GM12878 (cell line): ENCODE results near the gene RPL22. TPM values are rescaled to one million over a fixed set of nuclear protein-coding genes. Genes with fewer than 3 reads are reported as not detected.

ENCODE experiments used
- ATAC-seq: fragments of 200-7000 bp; cut with Tn5 transposase; 3 replicates; pipeline ENCODE4 v1.9.1; 2020; ENCODE audit warnings: mild to moderate bottlenecking, moderate library complexity
- BruUV-seq: library from RNA; stranded (reverse); fragments of 400-500 nt; replicated peaks from 2 replicates; lab custom pipeline; 2021; lab: Mats Ljungman, UMichigan
- CTCF ChIA-PET: fragments of 300-600 bp; sonication (Branson Sonifier 250); formaldehyde crosslinking; extraction: SDS; loops from one replicate; lab custom pipeline; 2021; ENCODE audit warnings: inconsistent platforms; lab: Yijun Ruan, JAX
- POLR2A ChIA-PET: fragments of 350-600 bp; formaldehyde crosslinking; extraction: SDS; loops from one replicate; lab custom pipeline; 2021; ENCODE audit warnings: inconsistent platforms; lab: Charles Lee
- RAD21 ChIA-PET: fragments of 300-600 bp; sonication (Branson Sonifier 250); formaldehyde crosslinking; loops from one replicate; lab custom pipeline; 2023; ENCODE audit warnings: antibody characterized with exemption; ENCODE audit not compliant: unreplicated experiment; lab: Charles Lee
- SMC1A ChIA-PET: fragments of 300-600 bp; sonication (Branson Sonifier 250); formaldehyde crosslinking; loops from one replicate; lab custom pipeline; 2023; ENCODE audit not compliant: unreplicated experiment, uncharacterized antibody; lab: Charles Lee
- DNase-seq: peaks from one replicate; pipeline ENCODE4 v3.0.0-alpha.2; 2011; ENCODE audit warnings: low read depth, low spot score
- FAIRE-seq: peaks from 3 replicates; lab custom pipeline; 2011; peaks lifted over from hg19 to GRCh38; lab: Jason Lieb, UNC
- H2AFZ ChIP-seq: 2 replicates; pipeline ENCODE4 v1.6.0; 2011; ENCODE audit warnings: low read depth, low read length, control low read depth; ENCODE audit not compliant: control insufficient read depth
- H3K27ac ChIP-seq: 2 replicates; pipeline ENCODE4 v1.5.1; 2011; ENCODE audit warnings: control low read depth; ENCODE audit not compliant: control insufficient read depth, insufficient read depth
- H3K27me3 ChIP-seq, 2 experiments: replicated peaks in 1 of 2; 2 replicates each; pipeline versions ENCODE4 v1.6.0 to v1.6.1; 2011; ENCODE audit warnings: low read length in 1 of 2; ENCODE audit not compliant: control insufficient read depth in 2 of 2, insufficient read depth in 2 of 2
- H3K36me3 ChIP-seq, 2 experiments: 2 replicates each; pipeline ENCODE4 v1.5.1; 2011; ENCODE audit warnings: low read length in 1 of 2; ENCODE audit not compliant: control insufficient read depth in 2 of 2, insufficient read depth in 2 of 2
- H3K4me1 ChIP-seq: 2 replicates; pipeline ENCODE4 v1.6.1; 2011; ENCODE audit warnings: mild to moderate bottlenecking, low read length, moderate library complexity, mixed read lengths; ENCODE audit not compliant: control insufficient read depth, insufficient read depth
- H3K4me2 ChIP-seq: 2 replicates; pipeline ENCODE4 v1.6.0; 2011; ENCODE audit warnings: control low read depth; ENCODE audit not compliant: control insufficient read depth, insufficient read depth
- H3K4me3 ChIP-seq: fragments of 200-600 bp; sonication (generic); 2 replicates; pipeline ENCODE4 v1.5.1; 2016
- H3K79me2 ChIP-seq: 2 replicates; pipeline ENCODE4 v1.6.0; 2011; ENCODE audit warnings: low read length; ENCODE audit not compliant: control insufficient read depth, insufficient read depth
- H3K9ac ChIP-seq: 2 replicates; pipeline ENCODE4 v1.8.0; 2011; ENCODE audit warnings: low read length, control low read depth, mixed read lengths; ENCODE audit not compliant: control insufficient read depth, insufficient read depth
- H3K9me3 ChIP-seq: replicated peaks from 3 replicates; pipeline ENCODE4 v1.5.1; 2011; ENCODE audit warnings: mild to moderate bottlenecking, low read length; ENCODE audit not compliant: control insufficient read depth, insufficient read depth
- H4K20me1 ChIP-seq: 2 replicates; pipeline ENCODE4 v1.6.0; 2011; ENCODE audit not compliant: control insufficient read depth, insufficient read depth
- BACH1 ChIP-seq: fragments of 450-650 bp; IDR thresholded peaks from 2 replicates; pipeline ENCODE4 v1.6.1; 2017; ENCODE audit warnings: mild to moderate bottlenecking, borderline replicate concordance
- BMI1 ChIP-seq: fragments of 450-650 bp; IDR thresholded peaks from 2 replicates; pipeline ENCODE4 v1.6.1; 2016; ENCODE audit warnings: mild to moderate bottlenecking, moderate library complexity, borderline replicate concordance
- CHD2 ChIP-seq: IDR thresholded peaks from 2 replicates; pipeline ENCODE4 v1.6.1; 2011; ENCODE audit warnings: low read depth, low read length, improper control_type of control experiment, borderline replicate concordance
- DPF2 ChIP-seq: fragments of 450-650 bp; IDR thresholded peaks from 2 replicates; pipeline ENCODE4 v1.6.1; 2017; ENCODE audit warnings: mild to moderate bottlenecking
- EP300 ChIP-seq, 2 experiments: fragments of 150-350 bp in 1 of 2; IDR thresholded peaks; 2 replicates each; pipeline ENCODE4 v1.6.1; 2011 to 2012; ENCODE audit warnings: low read depth in 2 of 2, low read length in 2 of 2, borderline replicate concordance in 1 of 2, improper control_type of control experiment in 1 of 2, inconsistent platforms in 1 of 2; ENCODE audit not compliant: control insufficient read depth in 1 of 2
- SPI1 ChIP-seq: IDR thresholded peaks from 2 replicates; pipeline ENCODE4 v1.6.1; 2011; ENCODE audit warnings: low read depth, mild to moderate bottlenecking, low read length, moderate library complexity, borderline replicate concordance; ENCODE audit not compliant: insufficient read depth
- SUPT20H ChIP-seq: IDR thresholded peaks from 2 replicates; pipeline ENCODE4 v1.6.1; 2011; ENCODE audit warnings: low read depth, mild to moderate bottlenecking, low read length, moderate library complexity, borderline replicate concordance; ENCODE audit not compliant: control insufficient read depth
- WGBS: methylation state at CpG from one replicate; pipeline ENCODE4 v1.1.6; 2016; ENCODE audit warnings: low lambda C conversion rate; ENCODE audit not compliant: insufficient replicate concordance, insufficient coverage; ENCODE audit errors: missing lambda C conversion rate; 5-methylcytosine and 5-hydroxymethylcytosine counted together
- in situ Hi-C: fragments of 300-500 bp; cut with MboI; formaldehyde crosslinking; loops from 9 replicates; pipeline ENCODE4 v1.14.3; 2018; ENCODE audit warnings: mixed read lengths
- intact Hi-C: fragments of 100-400 bp; cut with micrococcal nuclease; formaldehyde crosslinking; loops from one replicate; pipeline ENCODE4 v1.14.2; 2022; ENCODE audit not compliant: unreplicated experiment
- polyA plus RNA-seq, 11 experiments: library from polyadenylated mRNA; depleted of rRNA in 4 of 11; unstranded in 6 of 11; stranded (reverse) in 5 of 11; fragments of >200 nt; fragmentation: Nextera tagmentation in 4 of 11; fragmentation: Illumina TruSeq in 1 of 11; extraction: Ambion mirVana in 4 of 11; extraction: Trizol in 1 of 11; gene quantifications; 1 replicate in 1 of 11; 2 replicates in 10 of 11; pipeline versions ENCODE4 v1.2.1 to v1.2.3, GENCODE V29; 2011 to 2016; ENCODE audit warnings: inconsistent platforms in 2 of 11, missing spikeins in 2 of 11, low read depth in 1 of 11
- total RNA-seq, 4 experiments: library from RNA; depleted of rRNA in 3 of 4; stranded (reverse); fragments of >200 nt in 3 of 4; fragmentation: Illumina TruSeq in 1 of 4; extraction: Trizol in 1 of 4; gene quantifications; 2 replicates each; pipeline versions ENCODE4 v1.2.1 to v1.2.3, GENCODE V29; 2013 to 2021
- TF ChIP-seq, protein P1 (sequence below): fragments of 450-650 bp; IDR thresholded peaks from 2 replicates; pipeline ENCODE4 v1.6.1; 2017; ENCODE audit warnings: borderline replicate concordance
- TF ChIP-seq, protein P2 (sequence below): fragments of 450-650 bp; IDR thresholded peaks from 2 replicates; pipeline ENCODE4 v1.6.1; 2017; ENCODE audit warnings: low read depth, mild to moderate bottlenecking, moderate library complexity
- TF ChIP-seq, protein P3 (sequence below): fragments of 450-650 bp; IDR thresholded peaks from 2 replicates; pipeline ENCODE4 v1.6.1; 2017; ENCODE audit warnings: mild to moderate bottlenecking, moderate library complexity
- TF ChIP-seq, protein P4 (sequence below): fragments of 450-650 bp; IDR thresholded peaks from 2 replicates; pipeline ENCODE4 v1.6.1; 2016; ENCODE audit warnings: mild to moderate bottlenecking

RPL22 gene
- total and polyA plus RNA-seq, 10 of the 15 experiments (the other 5 are each of a cell fraction or from before 2014, with no cell fraction given), result 191 to 560 (median 430) TPM

DNA sequence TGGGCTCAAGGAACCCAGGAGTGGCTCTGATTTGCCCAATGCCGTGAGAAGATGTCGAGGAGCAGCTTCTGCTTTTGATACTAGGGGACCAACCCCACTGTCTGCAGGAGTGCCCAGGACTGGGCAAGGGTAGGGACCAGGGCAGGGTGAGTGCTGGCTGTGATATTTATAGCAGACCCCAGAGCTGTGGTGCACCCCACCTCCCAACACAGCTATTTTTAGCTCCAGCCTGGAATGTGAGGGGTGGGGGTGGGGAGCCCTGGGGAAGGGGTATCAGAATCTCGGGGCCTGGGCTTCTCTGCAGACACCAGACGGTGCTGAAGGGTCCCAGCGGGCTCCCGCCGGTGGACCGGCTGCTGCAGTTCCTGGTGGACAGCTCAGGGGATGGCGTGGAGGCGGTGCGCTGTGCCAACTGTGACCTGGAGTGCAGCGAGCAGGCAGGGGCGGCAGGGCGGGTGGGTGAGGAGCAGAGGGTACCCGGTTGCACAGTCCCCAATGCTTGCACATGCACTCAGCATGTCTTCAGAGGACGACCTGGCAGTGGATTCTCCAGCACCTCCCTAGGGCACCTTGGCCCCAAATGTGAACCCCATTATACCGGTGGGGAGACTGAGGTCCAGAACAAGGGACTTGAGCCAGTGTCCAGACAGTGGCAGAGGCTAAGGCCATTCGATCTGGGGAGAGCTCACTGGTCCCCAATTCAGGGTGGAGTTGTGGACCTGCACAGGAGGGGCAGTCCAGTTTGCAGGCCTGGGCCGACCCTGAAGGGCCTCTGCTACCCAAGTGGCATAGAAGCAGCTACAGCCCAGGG is 7.9 kb upstream of the RPL22 start (continued):
- TF ChIP-seq, protein P1, sequence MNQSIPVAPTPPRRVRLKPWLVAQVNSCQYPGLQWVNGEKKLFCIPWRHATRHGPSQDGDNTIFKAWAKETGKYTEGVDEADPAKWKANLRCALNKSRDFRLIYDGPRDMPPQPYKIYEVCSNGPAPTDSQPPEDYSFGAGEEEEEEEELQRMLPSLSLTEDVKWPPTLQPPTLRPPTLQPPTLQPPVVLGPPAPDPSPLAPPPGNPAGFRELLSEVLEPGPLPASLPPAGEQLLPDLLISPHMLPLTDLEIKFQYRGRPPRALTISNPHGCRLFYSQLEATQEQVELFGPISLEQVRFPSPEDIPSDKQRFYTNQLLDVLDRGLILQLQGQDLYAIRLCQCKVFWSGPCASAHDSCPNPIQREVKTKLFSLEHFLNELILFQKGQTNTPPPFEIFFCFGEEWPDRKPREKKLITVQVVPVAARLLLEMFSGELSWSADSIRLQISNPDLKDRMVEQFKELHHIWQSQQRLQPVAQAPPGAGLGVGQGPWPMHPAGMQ, result no peak
- TF ChIP-seq SUPT20H, result no peak
- no peak for TF ChIP-seq SPI1
- no peak for TF ChIP-seq BACH1
- TF ChIP-seq EP300 (IDR thresholded peaks at IDR 0.05; ENCODE audit: borderline replicate concordance in 1 of 2, control insufficient read depth in 1 of 2, low read depth in 2 of 2, low read length in 2 of 2), result no peak

DNA sequence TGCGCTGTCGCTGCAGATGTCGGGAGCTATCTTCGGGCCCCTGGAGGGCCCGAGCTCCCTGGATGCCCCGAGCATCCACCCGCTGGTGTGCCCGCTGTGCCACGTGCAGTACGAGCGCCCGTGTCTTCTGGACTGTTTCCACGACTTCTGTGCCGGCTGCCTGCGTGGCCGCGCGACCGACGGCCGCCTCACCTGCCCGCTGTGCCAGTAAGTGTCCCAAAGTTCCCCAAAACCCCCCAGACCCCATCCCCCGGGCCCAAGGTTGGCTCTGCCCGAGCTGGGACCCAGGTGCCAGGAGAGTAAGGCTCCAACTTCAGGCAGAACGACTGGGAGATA is 7.1 kb upstream of the RPL22 start:
- FAIRE-seq (no peak), ATAC-seq (no peak), DNase-seq (no peak)
- Histone ChIP-seq H3K4me2 (peak overlapping the region; percentile 91), H3K27me3 (no peaks in the 10 kb centered on the region), H3K9ac (peak overlapping the region; percentile 88), H2AFZ (peak overlapping the region; percentile 94), H3K4me1 (peaks cover 18% of the 10 kb centered on the region), H3K79me2 (peaks cover 9% of the 10 kb centered on the region), H3K27ac (peak overlapping the region; percentile 88; the same call in 1 of the 2 replicates), H3K9me3 (no peaks in the 10 kb centered on the region), H4K20me1 (no peaks in the 10 kb centered on the region), H3K36me3 (peaks cover 0 to 3% of the 10 kb centered on the region in 2 experiments; a peak in 3 of 4 replicates), H3K4me3 (peak overlapping the region; percentile 75)
- RAD21 ChIA-PET, result interaction anchor here (0.6 to 1.5 kb wide), 4 partner anchors 27 to 55 kb away, joined by 3 to 10 read pairs (median 6); partner anchors contain the start of gene ICMT
- SMC1A ChIA-PET, result interaction anchor here (0.8 to 1.8 kb wide), 4 partner anchors 8 to 180 kb away, joined by 3 to 4 read pairs (median 3); no protein-coding TSS in a partner anchor
- intact Hi-C loops (no loop called here), in situ Hi-C loops (no loop called here)
- BruUV-seq, result no TSS peak
- CTCF ChIA-PET, result interaction anchor here (0.8 to 4.1 kb wide), 9 partner anchors 9 to 185 kb away, joined by 3 to 17 read pairs (median 4); no protein-coding TSS in a partner anchor
- POLR2A ChIA-PET, result interaction anchor here (0.5 to 2.4 kb wide), 8 partner anchors 9 to 257 kb away, joined by 3 to 10 read pairs (median 4); partner anchors contain the start of gene ICMT
- WGBS, result 8% methylated on average over 24 of the region's 25 CpGs
- no peak for TF ChIP-seq CHD2
- TF ChIP-seq, protein P2, sequence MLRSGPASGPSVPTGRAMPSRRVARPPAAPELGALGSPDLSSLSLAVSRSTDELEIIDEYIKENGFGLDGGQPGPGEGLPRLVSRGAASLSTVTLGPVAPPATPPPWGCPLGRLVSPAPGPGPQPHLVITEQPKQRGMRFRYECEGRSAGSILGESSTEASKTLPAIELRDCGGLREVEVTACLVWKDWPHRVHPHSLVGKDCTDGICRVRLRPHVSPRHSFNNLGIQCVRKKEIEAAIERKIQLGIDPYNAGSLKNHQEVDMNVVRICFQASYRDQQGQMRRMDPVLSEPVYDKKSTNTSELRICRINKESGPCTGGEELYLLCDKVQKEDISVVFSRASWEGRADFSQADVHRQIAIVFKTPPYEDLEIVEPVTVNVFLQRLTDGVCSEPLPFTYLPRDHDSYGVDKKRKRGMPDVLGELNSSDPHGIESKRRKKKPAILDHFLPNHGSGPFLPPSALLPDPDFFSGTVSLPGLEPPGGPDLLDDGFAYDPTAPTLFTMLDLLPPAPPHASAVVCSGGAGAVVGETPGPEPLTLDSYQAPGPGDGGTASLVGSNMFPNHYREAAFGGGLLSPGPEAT, result no peak
- TF ChIP-seq DPF2, result no peak
- TF ChIP-seq, protein P3, sequence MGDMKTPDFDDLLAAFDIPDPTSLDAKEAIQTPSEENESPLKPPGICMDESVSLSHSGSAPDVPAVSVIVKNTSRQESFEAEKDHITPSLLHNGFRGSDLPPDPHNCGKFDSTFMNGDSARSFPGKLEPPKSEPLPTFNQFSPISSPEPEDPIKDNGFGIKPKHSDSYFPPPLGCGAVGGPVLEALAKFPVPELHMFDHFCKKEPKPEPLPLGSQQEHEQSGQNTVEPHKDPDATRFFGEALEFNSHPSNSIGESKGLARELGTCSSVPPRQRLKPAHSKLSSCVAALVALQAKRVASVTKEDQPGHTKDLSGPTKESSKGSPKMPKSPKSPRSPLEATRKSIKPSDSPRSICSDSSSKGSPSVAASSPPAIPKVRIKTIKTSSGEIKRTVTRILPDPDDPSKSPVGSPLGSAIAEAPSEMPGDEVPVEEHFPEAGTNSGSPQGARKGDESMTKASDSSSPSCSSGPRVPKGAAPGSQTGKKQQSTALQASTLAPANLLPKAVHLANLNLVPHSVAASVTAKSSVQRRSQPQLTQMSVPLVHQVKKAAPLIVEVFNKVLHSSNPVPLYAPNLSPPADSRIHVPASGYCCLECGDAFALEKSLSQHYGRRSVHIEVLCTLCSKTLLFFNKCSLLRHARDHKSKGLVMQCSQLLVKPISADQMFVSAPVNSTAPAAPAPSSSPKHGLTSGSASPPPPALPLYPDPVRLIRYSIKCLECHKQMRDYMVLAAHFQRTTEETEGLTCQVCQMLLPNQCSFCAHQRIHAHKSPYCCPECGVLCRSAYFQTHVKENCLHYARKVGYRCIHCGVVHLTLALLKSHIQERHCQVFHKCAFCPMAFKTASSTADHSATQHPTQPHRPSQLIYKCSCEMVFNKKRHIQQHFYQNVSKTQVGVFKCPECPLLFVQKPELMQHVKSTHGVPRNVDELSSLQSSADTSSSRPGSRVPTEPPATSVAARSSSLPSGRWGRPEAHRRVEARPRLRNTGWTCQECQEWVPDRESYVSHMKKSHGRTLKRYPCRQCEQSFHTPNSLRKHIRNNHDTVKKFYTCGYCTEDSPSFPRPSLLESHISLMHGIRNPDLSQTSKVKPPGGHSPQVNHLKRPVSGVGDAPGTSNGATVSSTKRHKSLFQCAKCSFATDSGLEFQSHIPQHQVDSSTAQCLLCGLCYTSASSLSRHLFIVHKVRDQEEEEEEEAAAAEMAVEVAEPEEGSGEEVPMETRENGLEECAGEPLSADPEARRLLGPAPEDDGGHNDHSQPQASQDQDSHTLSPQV, result no peak
- TF ChIP-seq, protein P4, sequence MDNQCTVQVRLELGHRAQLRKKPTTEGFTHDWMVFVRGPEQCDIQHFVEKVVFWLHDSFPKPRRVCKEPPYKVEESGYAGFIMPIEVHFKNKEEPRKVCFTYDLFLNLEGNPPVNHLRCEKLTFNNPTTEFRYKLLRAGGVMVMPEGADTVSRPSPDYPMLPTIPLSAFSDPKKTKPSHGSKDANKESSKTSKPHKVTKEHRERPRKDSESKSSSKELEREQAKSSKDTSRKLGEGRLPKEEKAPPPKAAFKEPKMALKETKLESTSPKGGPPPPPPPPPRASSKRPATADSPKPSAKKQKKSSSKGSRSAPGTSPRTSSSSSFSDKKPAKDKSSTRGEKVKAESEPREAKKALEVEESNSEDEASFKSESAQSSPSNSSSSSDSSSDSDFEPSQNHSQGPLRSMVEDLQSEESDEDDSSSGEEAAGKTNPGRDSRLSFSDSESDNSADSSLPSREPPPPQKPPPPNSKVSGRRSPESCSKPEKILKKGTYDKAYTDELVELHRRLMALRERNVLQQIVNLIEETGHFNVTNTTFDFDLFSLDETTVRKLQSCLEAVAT, result no peak
- no peak for TF ChIP-seq BMI1
